H1 (cell line): ENCODE data around the gene TNFAIP8L3.

Experiments used
- ASH2L ChIP-seq: fragments of 200-600, 300-600 bp; sonication (generic); IDR thresholded peaks from one replicate; pipeline ENCODE4 v1.7.1; 2017; ENCODE audit warnings: low read length
- EP300 ChIP-seq, 2 experiments: IDR thresholded peaks; 1 replicate in 1 of 2; 2 replicates in 1 of 2; pipeline ENCODE4 v1.6.1; 2011 to 2012; ENCODE audit warnings: low read depth in 2 of 2, low read length in 2 of 2, mild to moderate bottlenecking in 2 of 2, borderline replicate concordance in 1 of 2, inconsistent platforms in 1 of 2, moderate library complexity in 1 of 2
- FOSL1 ChIP-seq: IDR thresholded peaks from 2 replicates; pipeline ENCODE4 v1.6.1; 2011; ENCODE audit warnings: mild to moderate bottlenecking, low read depth, low read length, moderate library complexity; ENCODE audit not compliant: insufficient read depth
- RAD21 ChIP-seq, 2 experiments: IDR thresholded peaks in 1 of 2; conservative IDR thresholded peaks in 1 of 2; 2 replicates each; pipeline ENCODE4 v1.6.1; 2011; ENCODE audit warnings: low read depth in 2 of 2, low read length in 2 of 2, improper control_type of control experiment in 1 of 2, inconsistent platforms in 1 of 2, mild to moderate bottlenecking in 1 of 2, moderate library complexity in 1 of 2
- TAF1 ChIP-seq: IDR thresholded peaks from 2 replicates; pipeline ENCODE4 v1.6.1; 2011; ENCODE audit warnings: mild to moderate bottlenecking, low read depth, low read length
- ZNF274 ChIP-seq: IDR thresholded peaks from 2 replicates; pipeline ENCODE4 v1.7.0; 2012; ENCODE audit warnings: low read length, borderline replicate concordance; ENCODE audit errors: extremely low read depth
- TF ChIP-seq, protein P1 (sequence below), 3 experiments: IDR thresholded peaks; 1 replicate in 2 of 3; 2 replicates in 1 of 3; pipeline versions ENCODE4 v1.5.1 to v1.6.1; 2011; ENCODE audit warnings: low read length in 3 of 3, mild to moderate bottlenecking in 3 of 3, inconsistent platforms in 2 of 3, low read depth in 1 of 3, moderate library complexity in 1 of 3; ENCODE audit not compliant: insufficient read depth in 1 of 3; ENCODE audit errors: control extremely low read depth in 1 of 3
- TF ChIP-seq, protein P2 (sequence below): IDR thresholded peaks from 2 replicates; pipeline ENCODE4 v1.6.1; 2012; ENCODE audit warnings: inconsistent platforms

DNA sequence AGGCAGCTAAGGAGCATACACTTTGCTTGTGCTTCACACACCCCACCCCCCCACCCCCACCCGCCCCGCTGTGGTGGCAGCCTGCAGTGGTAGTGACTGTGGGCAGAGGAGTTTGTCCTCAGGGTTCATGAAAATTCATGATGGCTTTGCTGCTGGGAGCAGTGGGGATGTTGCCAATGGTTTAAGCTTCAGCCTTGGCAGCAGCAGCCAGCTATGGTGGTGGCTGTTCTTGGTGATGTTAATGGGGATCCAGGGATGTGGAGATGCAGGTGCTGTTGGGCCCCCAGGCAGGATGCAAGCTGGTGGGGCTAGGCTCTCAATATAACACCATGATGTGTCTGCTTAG is 55.8 kb downstream of the TNFAIP8L3 start:
- TF ChIP-seq ZNF274: no peak
- TF ChIP-seq, protein P1, sequence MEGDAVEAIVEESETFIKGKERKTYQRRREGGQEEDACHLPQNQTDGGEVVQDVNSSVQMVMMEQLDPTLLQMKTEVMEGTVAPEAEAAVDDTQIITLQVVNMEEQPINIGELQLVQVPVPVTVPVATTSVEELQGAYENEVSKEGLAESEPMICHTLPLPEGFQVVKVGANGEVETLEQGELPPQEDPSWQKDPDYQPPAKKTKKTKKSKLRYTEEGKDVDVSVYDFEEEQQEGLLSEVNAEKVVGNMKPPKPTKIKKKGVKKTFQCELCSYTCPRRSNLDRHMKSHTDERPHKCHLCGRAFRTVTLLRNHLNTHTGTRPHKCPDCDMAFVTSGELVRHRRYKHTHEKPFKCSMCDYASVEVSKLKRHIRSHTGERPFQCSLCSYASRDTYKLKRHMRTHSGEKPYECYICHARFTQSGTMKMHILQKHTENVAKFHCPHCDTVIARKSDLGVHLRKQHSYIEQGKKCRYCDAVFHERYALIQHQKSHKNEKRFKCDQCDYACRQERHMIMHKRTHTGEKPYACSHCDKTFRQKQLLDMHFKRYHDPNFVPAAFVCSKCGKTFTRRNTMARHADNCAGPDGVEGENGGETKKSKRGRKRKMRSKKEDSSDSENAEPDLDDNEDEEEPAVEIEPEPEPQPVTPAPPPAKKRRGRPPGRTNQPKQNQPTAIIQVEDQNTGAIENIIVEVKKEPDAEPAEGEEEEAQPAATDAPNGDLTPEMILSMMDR (IDR thresholded peaks at IDR 0.05; ENCODE audit: control extremely low read depth in 1 of 3, insufficient read depth in 1 of 3, low read depth in 1 of 3, low read length in 3 of 3): no peak
- TF ChIP-seq FOSL1: no peak
- TF ChIP-seq EP300 (IDR thresholded peaks at IDR 0.05; ENCODE audit: borderline replicate concordance in 1 of 2, low read depth in 2 of 2, low read length in 2 of 2): no peak
- no peak for TF ChIP-seq RAD21 (IDR thresholded peaks at IDR 0.05 in 1 of 2, conservative IDR thresholded peaks at IDR 0.05 in 1 of 2; ENCODE audit: low read depth in 2 of 2, low read length in 2 of 2)
- TF ChIP-seq, protein P2, sequence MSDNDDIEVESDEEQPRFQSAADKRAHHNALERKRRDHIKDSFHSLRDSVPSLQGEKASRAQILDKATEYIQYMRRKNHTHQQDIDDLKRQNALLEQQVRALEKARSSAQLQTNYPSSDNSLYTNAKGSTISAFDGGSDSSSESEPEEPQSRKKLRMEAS: no peak
- no peak for TF ChIP-seq TAF1
- no peak for TF ChIP-seq ASH2L
